ENCODE measurements around the gene FMNL1.

Gene FMNL1

GRCh38 chr17:45296003-45296832, 74.5 kb downstream of the FMNL1 start:
- no peak for FAIRE-seq
- no peak for DNase-seq (ENCODE audit: insufficient read length, low spot score)

GRCh38 chr17:45296833-45297124, 75.1 kb downstream of the FMNL1 start:
- DNase-seq (ENCODE audit: insufficient read length, low spot score) (no peak), FAIRE-seq (no peak)
